Trophoblast cell (in vitro differentiated cells and primary cell): ENCODE measurements around the gene TNF.

Experiments used
- DNase-seq, 2 donors: peaks; one replicate each; pipeline ENCODE4 v3.0.0-alpha.2; 2016
- H2AFZ ChIP-seq: 2 replicates; pipeline ENCODE4 v1.6.1; 2013; ENCODE audit warnings: low read length, moderate library complexity, mild to moderate bottlenecking; ENCODE audit not compliant: insufficient read depth, poor library complexity
- H2AK5ac ChIP-seq: 2 replicates; pipeline ENCODE4 v1.6.1; 2013; ENCODE audit warnings: mild to moderate bottlenecking, low read length
- H2BK120ac ChIP-seq: 2 replicates; pipeline ENCODE4 v1.6.1; 2013; ENCODE audit warnings: low read length, mild to moderate bottlenecking, moderate library complexity; ENCODE audit not compliant: insufficient read depth, poor library complexity
- H2BK12ac ChIP-seq: 2 replicates; pipeline ENCODE4 v1.6.1; 2013; ENCODE audit warnings: mild to moderate bottlenecking, low read length, moderate library complexity
- H2BK5ac ChIP-seq: 2 replicates; pipeline ENCODE4 v1.6.1; 2013; ENCODE audit warnings: low read length, low read depth, moderate library complexity, mild to moderate bottlenecking; ENCODE audit not compliant: poor library complexity
- H3K14ac ChIP-seq: 2 replicates; pipeline ENCODE4 v1.6.1; 2013; ENCODE audit warnings: mild to moderate bottlenecking, low read length
- H3K18ac ChIP-seq: 2 replicates; pipeline ENCODE4 v1.6.1; 2013; ENCODE audit warnings: mild to moderate bottlenecking, low read length
- H3K23ac ChIP-seq: 2 replicates; pipeline ENCODE4 v1.6.1; 2013; ENCODE audit warnings: low read length
- H3K27ac ChIP-seq: 2 replicates; pipeline ENCODE4 v1.5.1; 2013; ENCODE audit warnings: low read depth, mild to moderate bottlenecking, inconsistent platforms, low read length, moderate library complexity
- H3K27me3 ChIP-seq: 2 replicates; pipeline ENCODE4 v1.6.1; 2013; ENCODE audit warnings: inconsistent platforms, mild to moderate bottlenecking, low read length, moderate library complexity; ENCODE audit not compliant: insufficient read depth
- H3K36me3 ChIP-seq, 2 experiments: 1 replicate in 1 of 2; 2 replicates in 1 of 2; pipeline ENCODE4 v1.6.1; 2013; ENCODE audit warnings: low read length in 2 of 2, mild to moderate bottlenecking in 2 of 2, moderate library complexity in 1 of 2; ENCODE audit not compliant: insufficient read depth in 2 of 2, control insufficient read depth in 1 of 2
- H3K4ac ChIP-seq: 2 replicates; pipeline ENCODE4 v1.6.1; 2013; ENCODE audit warnings: low read depth, mild to moderate bottlenecking, low read length, moderate library complexity
- H3K4me1 ChIP-seq, 2 experiments: 1 replicate in 1 of 2; 2 replicates in 1 of 2; pipeline ENCODE4 v1.6.1; 2013; ENCODE audit warnings: low read length in 2 of 2, mild to moderate bottlenecking in 2 of 2, moderate library complexity in 1 of 2; ENCODE audit not compliant: insufficient read depth in 2 of 2, control insufficient read depth in 1 of 2
- H3K4me2 ChIP-seq: 2 replicates; pipeline ENCODE4 v1.6.1; 2013; ENCODE audit warnings: inconsistent platforms, mild to moderate bottlenecking, low read length, moderate library complexity
- H3K4me3 ChIP-seq: 2 replicates; pipeline ENCODE4 v1.5.1; 2013; ENCODE audit warnings: mild to moderate bottlenecking, low read depth, low read length, inconsistent platforms
- H3K79me1 ChIP-seq: one replicate; pipeline ENCODE4 v1.6.1; 2013; ENCODE audit warnings: low read length
- H3K79me2 ChIP-seq: 2 replicates; pipeline ENCODE4 v1.6.1; 2013; ENCODE audit warnings: low read length, mild to moderate bottlenecking; ENCODE audit not compliant: control insufficient read depth, insufficient read depth, poor library complexity
- H3K9ac ChIP-seq: 2 replicates; pipeline ENCODE4 v1.6.1; 2013; ENCODE audit warnings: mild to moderate bottlenecking, low read length
- H3K9me3 ChIP-seq: 2 replicates; pipeline ENCODE4 v1.6.1; 2013; ENCODE audit warnings: low read depth, mild to moderate bottlenecking, control low read depth, inconsistent platforms, low read length; ENCODE audit not compliant: insufficient read depth
- H4K12ac ChIP-seq: 2 replicates; pipeline ENCODE4 v1.6.1; 2013; ENCODE audit warnings: low read depth, mild to moderate bottlenecking, low read length, moderate library complexity
- H4K8ac ChIP-seq: 2 replicates; pipeline ENCODE4 v1.6.1; 2013; ENCODE audit warnings: low read depth, mild to moderate bottlenecking, low read length, moderate library complexity
- H4K91ac ChIP-seq: one replicate; pipeline ENCODE4 v1.6.1; 2013; ENCODE audit warnings: low read depth, mild to moderate bottlenecking, low read length, moderate library complexity
- WGBS: extraction: QIAGEN DNeasy Blood & Tissue Kit; methylation state at CpG from one replicate; pipeline ENCODE4 v1.1.7; 2013; ENCODE audit warnings: missing lambda C conversion rate; ENCODE audit not compliant: insufficient read length, insufficient coverage; ENCODE audit errors: extremely low coverage; 5-methylcytosine and 5-hydroxymethylcytosine counted together

Gene TNF

GRCh38 chr6:31622684-31623091 is 47.3 kb downstream of the TNF start:
- no CpG with 5 or more reads among the region's 10 CpGs for WGBS
- Histone ChIP-seq H3K18ac (no peak overlapping the region), H3K4me2 (peak overlapping the region; percentile 97), H3K4ac (peak overlapping the region; percentile 77), H3K9me3 (no peaks in the 10 kb centered on the region), H3K36me3 (peaks cover 44 to 46% of the 10 kb centered on the region in 2 experiments), H2AFZ (no peak overlapping the region), H3K4me3 (no peak overlapping the region), H2BK120ac (no peak overlapping the region), H4K91ac (no peak overlapping the region), H2AK5ac (no peak overlapping the region), H3K14ac (no peak overlapping the region), H3K27me3 (no peaks in the 10 kb centered on the region), H2BK5ac (no peak overlapping the region), H4K12ac (no peak overlapping the region), H3K79me1 (peaks cover 7% of the 10 kb centered on the region), H2BK12ac (no peak overlapping the region), H3K23ac (no peak overlapping the region), H3K4me1 (peaks cover 4 to 7% of the 10 kb centered on the region in 2 experiments), H3K27ac (no peak overlapping the region), H3K9ac (no peak overlapping the region), H3K79me2 (peaks cover 17% of the 10 kb centered on the region), H4K8ac (no peak overlapping the region)
- peak; percentile 30 to 63 for DNase-seq

- Histone ChIP-seq H3K4me2 (no peak overlapping the region), H2AK5ac (no peak overlapping the region), H3K79me2 (peaks cover 17% of the 10 kb centered on the region), H3K27me3 (no peaks in the 10 kb centered on the region), H3K23ac (no peak overlapping the region), H3K79me1 (peaks cover 7% of the 10 kb centered on the region), H4K91ac (no peak overlapping the region), H2BK120ac (no peak overlapping the region), H3K4me3 (no peak overlapping the region), H3K9ac (no peak overlapping the region), H2AFZ (no peak overlapping the region), H4K8ac (no peak overlapping the region), H3K4ac (no peak overlapping the region), H3K27ac (no peak overlapping the region), H2BK5ac (no peak overlapping the region), H3K4me1 (peaks cover 4 to 7% of the 10 kb centered on the region in 2 experiments), H4K12ac (no peak overlapping the region), H3K9me3 (no peaks in the 10 kb centered on the region), H3K36me3 (peaks cover 56 to 58% of the 10 kb centered on the region in 2 experiments), H2BK12ac (no peak overlapping the region), H3K14ac (no peak overlapping the region), H3K18ac (no peak overlapping the region)
- WGBS, result no CpG with 5 or more reads among the region's 10 CpGs
- DNase-seq, result no peak
Observed at GRCh38 chr6:31624070-31624469, 48.7 kb downstream of the TNF start.

GRCh38 chr6:31626952-31627351 is 51.6 kb downstream of the TNF start:
- no peak overlapping the region for H3K18ac ChIP-seq
- no peak overlapping the region for H2BK120ac ChIP-seq
- no peak overlapping the region for H2BK5ac ChIP-seq
- H3K79me1 ChIP-seq, result no peaks in the 10 kb centered on the region
- H3K14ac ChIP-seq, result no peak overlapping the region
- H2AK5ac ChIP-seq, result no peak overlapping the region
- H3K4me1 ChIP-seq, result peaks cover 4 to 6% of the 10 kb centered on the region in 2 experiments
- no peak overlapping the region for H3K4me2 ChIP-seq
- no peak overlapping the region for H3K9ac ChIP-seq
- no peak overlapping the region for H3K27ac ChIP-seq
- peaks cover 8% of the 10 kb centered on the region for H3K79me2 ChIP-seq
- no peak overlapping the region for H4K12ac ChIP-seq
- no CpG with 5 or more reads among the region's 10 CpGs for WGBS
- H3K9me3 ChIP-seq, result no peaks in the 10 kb centered on the region
- no peaks in the 10 kb centered on the region for H3K27me3 ChIP-seq
- DNase-seq, result no peak
- no peak overlapping the region for H2AFZ ChIP-seq
- H3K23ac ChIP-seq, result no peak overlapping the region
- H3K36me3 ChIP-seq, result peaks cover 85 to 87% of the 10 kb centered on the region in 2 experiments
- H2BK12ac ChIP-seq, result no peak overlapping the region
- H4K91ac ChIP-seq, result no peak overlapping the region
- H3K4ac ChIP-seq, result no peak overlapping the region
- H3K4me3 ChIP-seq, result no peak overlapping the region
- H4K8ac ChIP-seq, result no peak overlapping the region

- Histone ChIP-seq H3K4ac (no peak overlapping the region), H2BK120ac (no peak overlapping the region), H3K27ac (no peak overlapping the region), H3K4me1 (peaks cover 0 to under 1% of the 10 kb centered on the region in 2 experiments), H3K27me3 (no peaks in the 10 kb centered on the region), H3K4me2 (no peak overlapping the region), H2BK12ac (no peak overlapping the region), H3K4me3 (no peak overlapping the region), H4K8ac (no peak overlapping the region), H2BK5ac (no peak overlapping the region), H3K23ac (no peak overlapping the region), H2AFZ (no peak overlapping the region), H3K18ac (no peak overlapping the region), H3K36me3 (peaks cover 91 to 95% of the 10 kb centered on the region in 2 experiments), H3K9me3 (no peaks in the 10 kb centered on the region), H3K14ac (no peak overlapping the region), H4K12ac (no peak overlapping the region), H3K9ac (no peak overlapping the region), H3K79me2 (peaks cover 2% of the 10 kb centered on the region), H3K79me1 (no peaks in the 10 kb centered on the region), H2AK5ac (no peak overlapping the region), H4K91ac (no peak overlapping the region)
- no CpG with 5 or more reads among the region's 19 CpGs for WGBS
- no peak for DNase-seq
Observed at GRCh38 chr6:31627690-31628287, 52.4 kb downstream of the TNF start.
